Stimulated activated naive CD4-positive, alpha-beta T cell treated with Interleukin-2 at 50 U/mL for 16 hours (primary cell): ENCODE results near the gene BLOC1S5.
A peak's percentile ranks its signal among the peaks of the same experiment; 100 is the strongest.

Experiments
- DNase-seq: peaks from one replicate; lab custom pipeline; 2025; lab: John Stamatoyannopoulos, UW

BLOC1S5 gene, protein sequence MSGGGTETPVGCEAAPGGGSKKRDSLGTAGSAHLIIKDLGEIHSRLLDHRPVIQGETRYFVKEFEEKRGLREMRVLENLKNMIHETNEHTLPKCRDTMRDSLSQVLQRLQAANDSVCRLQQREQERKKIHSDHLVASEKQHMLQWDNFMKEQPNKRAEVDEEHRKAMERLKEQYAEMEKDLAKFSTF

GRCh38 chr6:8063761-8064637 is at the start of gene BLOC1S5:
BLOC1S5 (minus strand) TSS chr6:8064389; CDS start chr6:8064376, 13 bp downstream.
- peak; percentile 96 for DNase-seq

GRCh38 chr6:8113131-8113654 is 49.0 kb upstream of the BLOC1S5 start:
- no peak for DNase-seq

DNA sequence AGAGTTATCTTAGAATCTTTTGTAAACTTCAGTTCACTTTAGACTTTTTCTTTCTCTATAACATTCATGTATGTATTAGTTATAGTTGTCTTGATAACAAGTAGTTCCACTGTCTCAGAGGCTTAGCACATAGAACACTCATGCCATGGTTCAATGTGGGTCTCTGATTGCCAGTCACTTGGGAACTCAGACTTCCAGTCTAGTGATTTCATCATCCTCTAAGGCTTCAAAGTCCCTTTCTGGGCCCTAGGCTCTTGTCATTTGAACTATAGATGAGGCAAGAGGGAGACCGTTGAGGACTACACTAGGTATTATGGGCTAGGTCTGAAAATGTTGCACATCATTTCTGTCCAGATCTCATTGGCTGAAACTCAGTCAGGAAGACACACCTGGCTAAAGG is 46.5 kb upstream of the BLOC1S5 start:
- DNase-seq: no peak

DNA sequence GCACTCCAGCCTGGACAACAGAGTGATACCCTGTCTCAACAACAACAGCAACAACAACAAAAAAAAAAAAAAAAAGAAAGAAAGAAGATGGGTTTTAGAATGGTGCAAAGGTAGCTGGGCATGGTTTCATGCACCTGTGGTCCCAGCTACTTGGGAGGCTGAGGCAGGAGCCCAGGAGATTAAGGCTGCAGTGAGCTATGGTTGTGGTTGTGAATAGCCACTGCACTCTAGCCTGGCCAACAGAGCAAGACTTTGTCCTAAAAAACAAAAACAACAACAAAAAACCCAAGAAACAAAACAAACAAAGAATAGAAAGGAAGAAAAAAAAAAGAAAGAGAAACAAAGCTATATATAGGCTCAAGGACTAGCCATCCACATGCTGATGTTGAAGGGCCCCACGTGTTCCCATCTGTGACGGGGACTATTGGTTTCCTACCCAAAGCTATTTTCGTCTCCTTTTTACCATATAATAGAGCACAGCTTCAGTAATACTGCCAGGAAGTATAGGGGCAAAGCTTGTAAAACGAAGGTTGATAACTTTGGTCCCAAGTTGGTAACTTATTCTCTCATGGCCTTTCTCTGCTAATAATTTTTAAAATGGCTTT is 46.0 kb upstream of the BLOC1S5 start:
- no peak for DNase-seq

DNA sequence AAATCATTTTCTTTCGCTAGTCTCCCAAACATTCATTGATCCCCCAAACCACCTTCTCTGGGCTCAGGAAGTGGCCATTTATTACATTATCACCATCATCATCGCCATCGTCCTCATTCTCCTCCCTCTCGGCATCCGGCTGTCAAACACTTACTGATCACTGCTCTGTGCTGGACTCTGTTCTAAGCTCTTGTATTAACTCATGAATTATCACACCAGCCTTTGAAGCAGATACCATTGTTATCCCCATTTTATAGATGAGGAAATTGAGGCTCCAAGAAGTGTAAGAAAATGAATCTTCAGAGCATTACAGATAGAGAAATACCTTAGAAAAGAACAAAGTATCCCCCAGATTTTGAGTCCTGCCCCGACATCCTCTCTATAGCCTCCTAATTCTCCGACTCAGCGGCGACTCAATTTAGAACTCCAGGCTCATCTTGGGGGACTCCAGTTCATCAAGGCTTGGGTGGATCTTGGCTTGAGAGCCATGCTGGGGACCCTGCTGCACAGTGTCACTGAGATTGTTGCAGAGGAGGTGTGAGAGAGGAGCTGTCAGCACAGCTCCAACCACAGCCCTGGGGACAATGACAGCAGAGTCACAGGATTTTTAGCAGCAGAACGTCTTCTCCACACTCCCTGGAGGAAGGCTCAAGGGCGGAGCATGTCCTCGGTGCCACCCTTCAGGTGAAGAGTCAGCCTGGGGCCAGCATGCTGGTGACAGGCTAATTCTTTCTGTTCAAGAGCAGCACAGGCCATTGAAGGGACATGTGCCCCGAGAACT is 44.8 kb upstream of the BLOC1S5 start:
- no peak for DNase-seq

DNA sequence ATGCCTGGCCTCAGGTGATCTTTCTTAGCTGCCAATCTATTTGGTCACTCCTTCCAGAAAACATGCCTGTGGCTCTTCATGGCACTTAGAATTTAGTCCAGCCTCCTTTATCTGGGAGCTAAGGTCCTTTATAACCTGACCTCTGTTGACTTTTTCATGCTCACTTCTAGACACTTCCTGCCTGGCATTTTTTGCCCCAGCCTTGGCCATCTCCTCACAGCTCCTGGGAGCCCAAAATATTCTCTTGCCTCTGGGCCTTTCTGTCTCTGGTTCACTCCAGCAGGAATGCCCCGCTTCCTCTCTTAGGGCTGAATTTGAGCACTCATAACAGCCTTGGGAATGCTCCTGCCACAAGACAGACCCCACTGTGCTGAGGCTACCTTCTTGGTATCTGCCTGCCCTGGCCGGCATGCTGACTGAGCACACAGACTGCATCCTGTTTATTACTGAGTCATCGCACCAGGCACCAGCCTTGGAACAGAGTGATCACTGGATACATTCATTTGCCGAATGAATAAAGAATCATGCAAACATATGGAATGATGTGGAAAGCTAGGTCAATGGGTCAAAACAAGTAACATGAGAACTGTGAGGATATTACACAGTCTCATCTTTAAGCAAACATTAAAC is 44.0 kb upstream of the BLOC1S5 start:
- DNase-seq: no peak

DNA sequence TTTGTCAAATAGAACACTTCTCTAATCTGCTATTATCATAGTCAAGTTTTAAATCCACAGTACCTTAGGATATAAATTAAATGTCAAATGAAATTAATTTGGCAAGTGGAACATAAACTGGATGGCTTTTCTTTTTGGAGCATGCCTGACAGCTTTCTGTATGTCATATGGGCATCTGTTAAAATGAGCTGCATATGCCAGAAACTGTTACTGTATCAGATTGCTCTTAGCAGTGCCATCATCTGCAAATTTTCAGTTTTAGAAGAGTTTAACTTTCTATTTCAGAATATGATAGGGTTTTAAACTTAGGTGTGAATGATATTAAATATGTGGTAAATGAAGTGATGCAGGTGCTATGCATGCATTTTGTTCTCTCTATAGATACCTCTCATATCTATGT is 41.6 kb upstream of the BLOC1S5 start:
- no peak for DNase-seq

DNA sequence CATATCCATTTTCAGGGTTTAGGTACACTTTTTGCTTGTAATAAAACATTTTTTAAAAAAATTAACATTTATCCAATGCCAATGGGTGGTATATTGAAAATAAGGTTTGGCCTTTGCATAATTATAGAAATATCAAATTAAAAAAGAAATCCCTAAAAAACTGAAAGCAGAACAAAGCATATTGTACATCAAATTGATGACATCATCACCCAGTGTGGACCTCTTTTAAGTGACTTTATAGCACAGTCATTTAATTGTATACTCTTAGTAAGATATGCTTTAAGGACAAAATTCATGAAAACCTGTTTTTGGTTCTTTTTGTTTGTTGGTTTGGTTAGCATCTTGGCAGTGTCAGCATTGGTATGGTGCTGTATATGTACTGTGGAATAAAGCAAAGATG is 39.5 kb upstream of the BLOC1S5 start:
- DNase-seq: no peak

DNA sequence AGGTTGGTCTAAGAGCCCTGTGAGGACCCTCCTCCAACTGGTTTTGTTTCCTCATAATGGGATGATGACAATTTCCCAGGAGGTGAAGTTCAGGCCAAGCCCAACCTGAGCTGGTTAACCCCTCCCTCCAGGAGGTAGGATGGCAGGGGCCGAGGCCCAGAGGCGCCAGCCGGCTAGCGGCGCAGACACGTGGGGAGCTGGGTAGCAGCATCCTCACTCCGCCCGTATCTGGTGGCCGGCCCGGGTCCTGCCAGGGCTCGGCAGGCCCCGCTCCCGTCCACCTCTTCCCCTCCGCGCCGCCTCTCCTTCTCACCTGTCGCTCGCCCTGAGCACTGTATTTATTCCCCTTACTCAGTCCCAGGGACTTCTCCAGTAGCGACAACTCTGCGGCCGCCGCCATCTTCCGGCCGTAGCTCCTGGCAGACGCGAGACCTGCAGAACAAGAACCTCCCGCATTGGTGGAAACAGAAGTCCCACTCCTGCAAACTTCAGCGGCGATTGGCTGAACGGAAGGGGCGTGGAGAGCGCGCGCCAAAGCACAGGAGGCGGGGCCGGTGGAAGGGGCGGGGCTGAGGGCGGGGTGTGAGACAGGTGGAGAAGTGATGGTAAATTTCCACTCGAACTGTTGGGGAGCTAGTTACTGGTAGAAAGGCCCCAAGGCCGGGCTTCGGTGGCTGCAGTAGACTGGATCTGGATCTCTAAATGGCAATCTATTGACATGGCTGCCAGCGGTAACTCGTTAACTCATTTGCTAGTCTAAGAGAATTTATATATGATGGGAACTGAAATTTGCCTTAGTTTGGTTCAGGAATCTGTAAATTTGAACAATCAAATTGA is 38.2 kb upstream of the BLOC1S5 start, which contains the start of gene EEF1E1:
EEF1E1 (minus strand) TSS at position 427 of the 837 bp plus-strand sequence; CDS start at position 400, 27 bp downstream.
- peak; percentile 98 for DNase-seq

DNA sequence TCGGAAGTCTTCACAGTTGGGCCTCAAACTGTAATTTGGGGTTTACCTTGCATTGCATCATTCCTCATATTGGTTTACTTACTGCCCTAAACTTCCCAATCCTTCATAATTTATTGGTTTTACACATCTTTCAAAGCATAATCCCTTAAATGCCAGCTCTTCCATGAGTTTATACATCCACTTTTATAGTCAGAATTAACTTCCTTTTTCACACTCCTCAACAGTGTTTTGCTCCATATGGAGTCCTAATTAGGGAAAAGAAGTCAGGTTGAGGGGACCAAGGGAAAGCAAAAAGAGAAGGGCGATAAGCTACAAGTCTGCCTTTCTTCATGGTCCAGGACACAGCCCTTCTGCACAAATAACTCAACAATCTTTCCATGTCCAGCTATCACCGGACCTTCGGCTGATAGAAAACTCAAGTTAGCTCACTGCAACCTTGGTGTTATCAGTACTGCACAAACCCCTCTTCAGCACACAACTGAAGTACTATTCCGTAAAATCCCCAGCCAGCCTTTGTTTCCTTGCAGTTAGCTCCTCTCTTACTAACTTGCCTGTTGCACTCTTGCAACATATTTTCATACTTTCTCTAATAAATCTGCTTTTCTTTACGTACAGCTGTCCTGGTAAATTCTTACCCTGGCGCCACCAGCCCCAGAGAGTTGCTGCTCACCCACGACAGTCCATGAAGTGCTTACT is 36.1 kb upstream of the BLOC1S5 start:
- DNase-seq: no peak

DNA sequence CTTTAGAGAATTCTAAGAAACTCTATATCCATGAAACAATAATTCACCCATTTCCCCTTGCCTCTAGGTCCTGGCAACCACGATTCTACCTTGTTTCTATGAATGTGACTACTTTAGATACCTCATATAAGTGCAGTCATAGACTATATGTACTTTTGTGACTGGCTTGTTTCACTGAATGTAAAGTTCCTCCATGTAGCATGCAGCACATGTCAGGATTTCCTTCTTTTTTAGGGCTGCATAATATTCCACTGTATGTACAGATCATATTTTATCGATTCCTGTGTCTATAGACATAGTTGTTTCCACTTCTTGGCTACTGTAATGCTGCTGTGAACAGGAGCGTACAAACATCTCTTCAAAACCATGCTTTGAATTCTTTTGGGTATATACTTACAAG is 26.5 kb upstream of the BLOC1S5 start:
- no peak for DNase-seq

DNA sequence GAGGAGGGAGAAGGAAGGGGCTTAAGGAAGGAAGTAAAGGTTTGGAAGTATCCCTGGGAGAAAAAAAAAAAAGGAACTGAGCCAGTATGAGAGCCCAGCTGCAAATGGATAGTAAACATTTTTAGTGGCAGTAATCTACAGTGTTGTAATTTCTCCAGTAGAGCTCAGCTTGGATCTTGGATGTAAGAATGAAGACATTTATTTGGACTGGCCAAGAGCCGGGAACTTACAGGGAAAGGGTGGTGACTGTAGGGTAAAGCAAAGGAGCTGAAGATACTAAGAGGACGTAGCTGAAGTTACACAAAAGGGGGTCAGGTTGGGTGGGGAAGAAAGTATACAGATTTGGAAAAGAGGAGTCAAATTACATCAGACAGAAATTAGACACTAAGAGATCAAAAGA is 24.7 kb upstream of the BLOC1S5 start:
- DNase-seq: no peak

DNA sequence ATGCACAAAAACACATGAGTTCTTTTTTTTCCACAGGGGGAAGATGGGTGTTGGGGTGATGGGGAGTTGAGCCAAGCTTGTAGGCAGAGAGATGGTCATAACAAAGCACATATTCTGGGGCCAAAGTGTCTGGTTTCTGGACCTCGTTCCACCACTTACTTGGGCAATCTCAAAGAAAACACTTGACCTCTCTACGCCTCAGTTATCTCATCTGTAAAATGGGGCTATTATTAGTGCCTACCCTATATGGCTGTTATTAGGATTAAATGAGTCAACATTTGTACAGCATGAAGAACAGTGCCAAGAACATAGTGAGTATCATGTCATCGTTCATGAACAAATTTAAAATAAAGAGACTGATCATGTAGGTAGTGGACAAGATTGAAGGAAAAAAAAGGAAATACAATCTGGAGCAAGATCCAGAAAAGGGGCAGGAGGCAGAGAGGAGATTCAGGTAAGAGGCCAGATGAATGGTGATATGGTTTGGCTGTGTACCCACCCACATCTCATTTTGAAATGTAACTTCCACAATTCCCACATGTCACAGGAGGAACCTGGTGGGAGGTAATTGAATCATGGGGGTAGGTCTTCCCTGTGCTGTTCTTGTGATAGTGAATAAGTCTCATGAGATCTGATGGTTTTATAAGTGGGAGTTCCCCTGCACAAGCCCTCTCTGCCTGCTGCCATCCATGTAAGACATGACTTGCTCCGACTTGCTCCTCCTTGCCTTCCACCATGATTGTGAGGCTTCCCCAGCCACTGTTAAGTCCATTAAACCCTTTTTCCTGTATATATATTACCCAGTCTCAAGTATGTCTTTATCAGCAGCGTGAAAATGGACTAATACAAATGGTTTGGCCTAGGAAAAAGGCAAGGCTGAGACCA is 23.9 kb upstream of the BLOC1S5 start:
- DNase-seq: no peak

GRCh38 chr6:8086755-8087306 is 22.6 kb upstream of the BLOC1S5 start:
- DNase-seq: no peak

- DNase-seq: no peak
These were observed 20.9 kb upstream of the BLOC1S5 start for GRCh38 chr6:8085053-8085511.

DNA sequence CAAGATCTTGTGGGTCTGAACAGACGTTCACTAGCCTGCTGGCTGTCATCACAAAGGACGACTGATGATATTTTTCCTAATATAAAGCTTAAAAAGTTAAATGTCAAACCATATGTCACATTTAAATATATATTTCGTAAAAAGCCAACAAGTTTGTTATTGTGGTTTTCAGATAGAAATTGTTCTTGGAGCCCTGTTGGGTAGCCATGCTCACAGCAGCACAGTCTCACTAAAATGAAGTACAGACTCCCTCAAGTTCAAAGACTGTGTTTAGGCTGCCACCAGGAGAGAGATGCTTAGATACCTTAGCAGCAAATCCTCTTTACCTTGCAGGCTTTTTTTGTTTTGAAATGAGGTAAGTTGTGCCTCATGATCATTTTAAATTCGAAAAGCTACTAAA is 20.4 kb upstream of the BLOC1S5 start:
- DNase-seq: no peak

GRCh38 chr6:8082954-8083858 is 19.0 kb upstream of the BLOC1S5 start:
- DNase-seq: no peak
